ENCODE data around the gene ANKRD33B.

Gene ANKRD33B

DNA sequence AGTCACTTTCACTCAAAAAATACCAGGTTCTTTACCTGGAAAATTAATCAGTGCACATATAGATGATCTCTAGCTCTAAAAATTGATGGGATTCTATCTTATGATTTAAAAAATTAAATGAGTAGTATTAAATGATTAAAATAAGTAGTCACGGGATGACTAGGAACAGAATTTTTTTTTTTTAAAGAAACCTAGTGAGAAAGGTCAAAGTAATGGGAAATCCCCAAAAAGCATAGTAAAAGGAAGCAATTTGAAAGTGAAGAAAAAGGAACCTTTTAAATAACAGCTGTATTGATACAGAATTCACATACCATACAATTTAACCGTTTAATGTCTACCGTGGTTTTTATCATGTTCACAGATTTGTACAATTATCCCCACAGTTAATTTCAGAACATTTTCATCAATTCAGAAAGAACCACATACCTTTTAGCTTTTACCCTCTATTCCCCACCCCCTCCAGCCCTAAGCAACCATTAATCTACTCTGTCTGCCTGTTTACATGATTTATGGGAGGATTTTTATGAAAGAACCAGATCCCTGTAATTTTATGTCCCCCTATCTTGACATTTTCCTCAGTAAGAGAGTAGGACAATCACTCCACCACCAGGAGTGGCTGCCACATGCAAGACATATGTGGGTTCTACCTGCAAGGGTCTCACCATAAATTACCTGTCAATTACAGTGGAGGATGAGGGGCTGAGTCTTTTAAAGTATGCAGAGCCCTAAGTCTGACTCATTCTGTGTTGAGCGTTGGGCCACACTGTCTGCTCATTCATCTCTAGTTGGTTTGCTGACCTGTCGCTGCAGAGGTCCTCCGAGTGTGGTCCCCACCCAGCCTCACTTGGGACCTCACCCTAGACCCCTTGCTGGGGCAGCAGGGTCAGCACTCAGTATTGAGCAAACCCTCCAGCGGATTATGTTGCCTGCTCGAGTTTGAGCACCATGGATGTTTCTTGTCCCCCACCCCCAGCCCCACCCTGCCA, 16.0 kb downstream of the ANKRD33B start:
- Histone ChIP-seq H3K27ac (ENCODE audit: low read length) (peak overlapping the region; percentile 87), H4K20me1 (ENCODE audit: insufficient read depth, low read length) (no peaks in the 10 kb centered on the region; the same call in 1 of the 2 replicates), H3K79me2 (ENCODE audit: insufficient read depth, low read length) (peaks cover 81% of the 10 kb centered on the region), H3K36me3 (ENCODE audit: insufficient read depth, low read length) (peaks cover 7% of the 10 kb centered on the region; the same call in 1 of the 2 replicates), H3K9me3 (ENCODE audit: insufficient read depth, low read length, severe bottlenecking) (no peaks in the 10 kb centered on the region), H2AFZ (ENCODE audit: low read depth, low read length) (no peak overlapping the region), H3K4me1 (ENCODE audit: insufficient read depth, low read length) (peaks cover 94% of the 10 kb centered on the region), H3K27me3 (ENCODE audit: insufficient read depth, low read length, poor library complexity) (no peaks in the 10 kb centered on the region), H3K9ac (ENCODE audit: low read depth, low read length) (no peak overlapping the region), H3K4me3 (ENCODE audit: low read depth in 1 of 2, low read length in 2 of 2) (no peak overlapping the region), H3K4me2 (ENCODE audit: insufficient read depth, low read length) (no peak overlapping the region)
- no peak for ATAC-seq (ENCODE audit: insufficient read depth, low read depth)
- no peak for DNase-seq
- TF ChIP-seq EZH2 (IDR thresholded peaks at IDR 0.05; ENCODE audit: borderline replicate concordance, low read depth, low read length, severe bottlenecking), result no peak
- TF ChIP-seq, protein P1, sequence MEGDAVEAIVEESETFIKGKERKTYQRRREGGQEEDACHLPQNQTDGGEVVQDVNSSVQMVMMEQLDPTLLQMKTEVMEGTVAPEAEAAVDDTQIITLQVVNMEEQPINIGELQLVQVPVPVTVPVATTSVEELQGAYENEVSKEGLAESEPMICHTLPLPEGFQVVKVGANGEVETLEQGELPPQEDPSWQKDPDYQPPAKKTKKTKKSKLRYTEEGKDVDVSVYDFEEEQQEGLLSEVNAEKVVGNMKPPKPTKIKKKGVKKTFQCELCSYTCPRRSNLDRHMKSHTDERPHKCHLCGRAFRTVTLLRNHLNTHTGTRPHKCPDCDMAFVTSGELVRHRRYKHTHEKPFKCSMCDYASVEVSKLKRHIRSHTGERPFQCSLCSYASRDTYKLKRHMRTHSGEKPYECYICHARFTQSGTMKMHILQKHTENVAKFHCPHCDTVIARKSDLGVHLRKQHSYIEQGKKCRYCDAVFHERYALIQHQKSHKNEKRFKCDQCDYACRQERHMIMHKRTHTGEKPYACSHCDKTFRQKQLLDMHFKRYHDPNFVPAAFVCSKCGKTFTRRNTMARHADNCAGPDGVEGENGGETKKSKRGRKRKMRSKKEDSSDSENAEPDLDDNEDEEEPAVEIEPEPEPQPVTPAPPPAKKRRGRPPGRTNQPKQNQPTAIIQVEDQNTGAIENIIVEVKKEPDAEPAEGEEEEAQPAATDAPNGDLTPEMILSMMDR (IDR thresholded peaks at IDR 0.05; ENCODE audit: borderline replicate concordance, extremely low read depth, low read length, poor library complexity, severe bottlenecking), result no peak

- H3K27me3 ChIP-seq (ENCODE audit: insufficient read depth, low read length, poor library complexity), result no peaks in the 10 kb centered on the region
- no peak overlapping the region for H3K4me2 ChIP-seq (ENCODE audit: insufficient read depth, low read length)
- H3K27ac ChIP-seq (ENCODE audit: low read length), result peak overlapping the region; percentile 87
- H3K9ac ChIP-seq (ENCODE audit: low read depth, low read length), result no peak overlapping the region
- no peak overlapping the region for H3K4me3 ChIP-seq (ENCODE audit: low read depth in 1 of 2, low read length in 2 of 2)
- no peaks in the 10 kb centered on the region for H3K9me3 ChIP-seq (ENCODE audit: insufficient read depth, low read length, severe bottlenecking)
- peaks cover 98% of the 10 kb centered on the region for H3K4me1 ChIP-seq (ENCODE audit: insufficient read depth, low read length)
- ATAC-seq (ENCODE audit: insufficient read depth, low read depth) (no peak), DNase-seq (no peak)
- no peak overlapping the region for H2AFZ ChIP-seq (ENCODE audit: low read depth, low read length)
- H3K79me2 ChIP-seq (ENCODE audit: insufficient read depth, low read length), result peaks cover 83% of the 10 kb centered on the region
- H3K36me3 ChIP-seq (ENCODE audit: insufficient read depth, low read length), result peaks cover 2% of the 10 kb centered on the region; the same call in 1 of the 2 replicates
- no peak for TF ChIP-seq EZH2 (IDR thresholded peaks at IDR 0.05; ENCODE audit: borderline replicate concordance, low read depth, low read length, severe bottlenecking)
- TF ChIP-seq, protein P1 (IDR thresholded peaks at IDR 0.05; ENCODE audit: borderline replicate concordance, extremely low read depth, low read length, poor library complexity, severe bottlenecking), result no peak
- H4K20me1 ChIP-seq (ENCODE audit: insufficient read depth, low read length), result no peaks in the 10 kb centered on the region; the same call in 1 of the 2 replicates
Observed at GRCh38 chr5:10580531-10581423, 16.9 kb downstream of the ANKRD33B start.

DNA sequence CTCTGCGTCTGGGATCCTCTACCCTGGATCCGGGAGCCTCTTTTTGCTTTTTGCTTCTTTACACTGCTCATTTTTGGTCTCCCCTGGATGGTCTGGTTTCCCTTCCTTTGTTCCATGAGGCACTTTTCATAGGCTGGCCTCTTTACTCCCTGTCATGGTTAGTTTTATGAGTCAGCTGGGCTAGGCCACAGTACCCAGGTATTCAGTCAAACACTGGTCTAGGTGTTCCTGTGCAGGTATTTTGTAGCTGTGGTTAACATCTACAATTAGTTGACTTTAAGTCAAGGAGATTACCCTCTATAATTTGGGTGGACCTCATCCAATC, 17.5 kb downstream of the ANKRD33B start:
- DNase-seq, result no peak
- Histone ChIP-seq H3K36me3 (ENCODE audit: insufficient read depth, low read length) (no peaks in the 10 kb centered on the region; the same call in 1 of the 2 replicates), H3K27ac (ENCODE audit: low read length) (peak overlapping the region; percentile 87), H3K4me3 (ENCODE audit: low read depth in 1 of 2, low read length in 2 of 2) (no peak overlapping the region), H2AFZ (ENCODE audit: low read depth, low read length) (no peak overlapping the region), H3K4me1 (ENCODE audit: insufficient read depth, low read length) (peaks cover 98% of the 10 kb centered on the region), H3K9ac (ENCODE audit: low read depth, low read length) (no peak overlapping the region), H4K20me1 (ENCODE audit: insufficient read depth, low read length) (no peaks in the 10 kb centered on the region), H3K9me3 (ENCODE audit: insufficient read depth, low read length, severe bottlenecking) (no peaks in the 10 kb centered on the region), H3K27me3 (ENCODE audit: insufficient read depth, low read length, poor library complexity) (no peaks in the 10 kb centered on the region), H3K79me2 (ENCODE audit: insufficient read depth, low read length) (peaks cover 83% of the 10 kb centered on the region), H3K4me2 (ENCODE audit: insufficient read depth, low read length) (no peak overlapping the region)
- no peak for ATAC-seq (ENCODE audit: insufficient read depth, low read depth)
- TF ChIP-seq EZH2 (IDR thresholded peaks at IDR 0.05; ENCODE audit: borderline replicate concordance, low read depth, low read length, severe bottlenecking), result no peak
- TF ChIP-seq, protein P1 (IDR thresholded peaks at IDR 0.05; ENCODE audit: borderline replicate concordance, extremely low read depth, low read length, poor library complexity, severe bottlenecking), result no peak

Measured in DND-41 (cell line).